PC-3 (cell line): ENCODE data around the gene PIANP. TPM values are rescaled to one million over a fixed set of nuclear protein-coding genes. Genes with fewer than 3 reads are reported as not detected.
"Not testable (repeated sequence)": the region's sequence is repeated elsewhere in the genome, so short reads cannot be mapped to it uniquely, and the experiment has no call there.

Experiments used
- ATAC-seq: fragments of 200-7000 bp; cut with Tn5 transposase; 2 replicates; pipeline ENCODE4 v1.9.1; 2020; ENCODE audit warnings: mild to moderate bottlenecking, moderate library complexity
- BruUV-seq: library from RNA; stranded (reverse); fragments of 400-500 nt; replicated peaks from 2 replicates; lab custom pipeline; 2021; lab: Mats Ljungman, UMichigan
- CTCF ChIA-PET: fragments of 300-600 bp; sonication (Branson Sonifier 250); formaldehyde crosslinking; loops from one replicate; lab custom pipeline; 2022; ENCODE audit warnings: antibody characterized with exemption; lab: Charles Lee
- POLR2A ChIA-PET: fragments of 300-600 bp; sonication (Branson Sonifier 250); formaldehyde crosslinking; loops from one replicate; lab custom pipeline; 2022; ENCODE audit warnings: antibody characterized with exemption; ENCODE audit not compliant: unreplicated experiment; lab: Charles Lee
- DNase-seq: peaks from one replicate; pipeline ENCODE4 v3.0.0-alpha.2; 2015
- H2AFZ ChIP-seq: fragments of 300-600 bp; sonication (generic); 2 replicates; pipeline ENCODE4 v1.6.0; 2016; ENCODE audit warnings: antibody characterized with exemption, low read length
- H3F3A ChIP-seq: fragments of 300-600 bp; sonication (generic); one replicate; pipeline ENCODE4 v1.6.0; 2017; ENCODE audit warnings: antibody characterized with exemption, low read length, control low read depth, mild to moderate bottlenecking; ENCODE audit not compliant: unreplicated experiment
- H3K27ac ChIP-seq: fragments of 300-600 bp; sonication (generic); 2 replicates; pipeline ENCODE4 v1.5.1; 2016; ENCODE audit warnings: mild to moderate bottlenecking, low read length
- H3K27me3 ChIP-seq: fragments of 300-600 bp; sonication (generic); 2 replicates; pipeline ENCODE4 v1.6.1; 2016; ENCODE audit warnings: low read length, mixed read lengths
- H3K36me3 ChIP-seq: fragments of 300-600 bp; sonication (generic); 2 replicates; pipeline ENCODE4 v1.6.1; 2016; ENCODE audit warnings: low read depth, mixed run types, low read length, mixed read lengths
- H3K4me1 ChIP-seq: fragments of 300-600 bp; sonication (generic); 2 replicates; pipeline ENCODE4 v1.5.1; 2016; ENCODE audit warnings: low read length; ENCODE audit not compliant: insufficient read depth
- H3K4me2 ChIP-seq: fragments of 300-600 bp; sonication (generic); 2 replicates; pipeline ENCODE4 v1.6.0; 2016; ENCODE audit warnings: low read length
- H3K4me3 ChIP-seq: fragments of 300-600 bp; sonication (generic); 2 replicates; pipeline ENCODE4 v1.5.1; 2016; ENCODE audit warnings: mild to moderate bottlenecking, low read length, mixed read lengths
- H3K79me2 ChIP-seq: fragments of 300-600 bp; sonication (generic); 2 replicates; pipeline ENCODE4 v1.6.1; 2017; ENCODE audit warnings: low read length, mixed read lengths
- H3K9ac ChIP-seq: fragments of 300-600 bp; sonication (generic); 2 replicates; pipeline ENCODE4 v1.6.0; 2016; ENCODE audit warnings: mild to moderate bottlenecking, low read length
- H3K9me2 ChIP-seq: fragments of 300-600 bp; sonication (generic); replicated peaks from 2 replicates; pipeline ENCODE4 v1.6.1; 2016; ENCODE audit warnings: mixed run types, low read length, mixed read lengths
- H3K9me3 ChIP-seq: fragments of 300-600 bp; sonication (generic); 2 replicates; pipeline ENCODE4 v1.6.1; 2016; ENCODE audit warnings: low read length, mixed read lengths
- H4K20me1 ChIP-seq: fragments of 300-600 bp; sonication (generic); 2 replicates; pipeline ENCODE4 v1.6.1; 2016; ENCODE audit warnings: low read length, mixed read lengths
- CTCF ChIP-seq: fragments of 300-600 bp; sonication (generic); conservative IDR thresholded peaks from 2 replicates; pipeline ENCODE4 v1.5.1; 2017; ENCODE audit warnings: antibody characterized with exemption, low read depth, mild to moderate bottlenecking, low read length
- EZH2 ChIP-seq: fragments of 300-600 bp; sonication (generic); IDR thresholded peaks from one replicate; pipeline ENCODE4 v1.6.1; 2017; ENCODE audit warnings: antibody characterized with exemption, mild to moderate bottlenecking, low read length; ENCODE audit not compliant: unreplicated experiment
- EZH2phosphoT487 ChIP-seq: fragments of 300-600 bp; sonication (generic); IDR thresholded peaks from 2 replicates; pipeline ENCODE4 v1.6.1; 2018; ENCODE audit warnings: mild to moderate bottlenecking, antibody characterized with exemption, low read length, borderline replicate concordance
- intact Hi-C: fragments of 100-400 bp; cut with micrococcal nuclease; formaldehyde crosslinking; loops from 2 replicates; pipeline ENCODE4 v1.9.0; 2023
- total RNA-seq: library from RNA; depleted of rRNA; stranded (reverse); fragments of >200 nt; gene quantifications from 2 replicates; pipeline ENCODE4 v1.2.3, GENCODE V29; 2014

PIANP gene
- total RNA-seq, 1 experiment from 2014 or later: not detected

GRCh38 chr12:6745741-6746525 lies 45.3 kb upstream of the PIANP start:
- intact Hi-C loops: no loop called here
- peaks cover 3% of the 10 kb centered on the region; the same call in 1 of the 2 replicates for H3K79me2 ChIP-seq
- no peaks in the 10 kb centered on the region for H3K4me1 ChIP-seq
- H2AFZ ChIP-seq: no peak overlapping the region
- DNase-seq (no peak), ATAC-seq (peak; percentile 33; the same call in 1 of the 2 replicates)
- no peaks in the 10 kb centered on the region for H3K9me2 ChIP-seq
- no TSS peak for BruUV-seq
- peak overlapping the region; percentile 23; the same call in 1 of the 2 replicates for H3K27ac ChIP-seq
- no peaks in the 10 kb centered on the region for H3K27me3 ChIP-seq
- H3K9ac ChIP-seq: no peak overlapping the region
- no peak overlapping the region for H3K4me2 ChIP-seq
- H3K4me3 ChIP-seq: no peak overlapping the region
- H4K20me1 ChIP-seq: no peaks in the 10 kb centered on the region
- TF ChIP-seq CTCF: no peak
- no peak for TF ChIP-seq EZH2
- TF ChIP-seq EZH2phosphoT487: no peak
- peaks cover 6% of the 10 kb centered on the region; the same call in 1 of the 2 replicates for H3K36me3 ChIP-seq
- H3F3A ChIP-seq: no peaks in the 10 kb centered on the region
- H3K9me3 ChIP-seq: no peaks in the 10 kb centered on the region
- CTCF ChIA-PET: no interaction called here
- POLR2A ChIA-PET: no interaction called here

GRCh38 chr12:6743300-6743699 lies 42.7 kb upstream of the PIANP start:
- DNase-seq, BruUV-seq, H3K9ac ChIP-seq, POLR2A ChIA-PET, ATAC-seq, H3K4me3 ChIP-seq, H3K36me3 ChIP-seq, intact Hi-C loops, H3K9me2 ChIP-seq, H3K27me3 ChIP-seq, H2AFZ ChIP-seq, H3K79me2 ChIP-seq, H3F3A ChIP-seq, H4K20me1 ChIP-seq, H3K4me2 ChIP-seq, H3K9me3 ChIP-seq, H3K4me1 ChIP-seq, H3K27ac ChIP-seq: not testable (repeated sequence)
- CTCF ChIA-PET: interaction anchor here (0.6 to 1.1 kb wide), 2 partner anchors 9 to 23 kb away, joined by 3 to 4 read pairs; partner anchors contain the start of gene PTMS

- Histone ChIP-seq H3K4me2 (no peak overlapping the region), H4K20me1 (no peaks in the 10 kb centered on the region), H3K27me3 (no peaks in the 10 kb centered on the region), H3K9me3 (no peaks in the 10 kb centered on the region), H3F3A (no peaks in the 10 kb centered on the region), H3K27ac (no peak overlapping the region), H3K9me2 (no peaks in the 10 kb centered on the region), H3K4me3 (no peak overlapping the region), H3K36me3 (no peaks in the 10 kb centered on the region; the same call in 1 of the 2 replicates), H2AFZ (no peak overlapping the region), H3K9ac (no peak overlapping the region), H3K79me2 (no peaks in the 10 kb centered on the region), H3K4me1 (no peaks in the 10 kb centered on the region)
- intact Hi-C loops: no loop called here
- no TSS peak for BruUV-seq
- no peak for DNase-seq
- no peak for TF ChIP-seq CTCF
- no peak for TF ChIP-seq EZH2phosphoT487
- TF ChIP-seq EZH2: no peak
- no peak for ATAC-seq
- CTCF ChIA-PET: interaction anchor here (0.6 to 1.1 kb wide), 2 partner anchors 9 to 23 kb away, joined by 3 to 4 read pairs; partner anchors contain the start of gene PTMS
- POLR2A ChIA-PET: no interaction called here
Observed at GRCh38 chr12:6742834-6743233, 42.2 kb upstream of the PIANP start.

- H3F3A ChIP-seq, H3K9me2 ChIP-seq, BruUV-seq, ATAC-seq, H3K4me3 ChIP-seq, H3K4me1 ChIP-seq, POLR2A ChIA-PET, H3K27ac ChIP-seq, H2AFZ ChIP-seq, H3K9me3 ChIP-seq, H3K4me2 ChIP-seq, DNase-seq, intact Hi-C loops, H3K36me3 ChIP-seq, H4K20me1 ChIP-seq, H3K79me2 ChIP-seq, H3K27me3 ChIP-seq, H3K9ac ChIP-seq: not testable (repeated sequence)
- CTCF ChIA-PET: interaction anchor here (1.1 kb wide), 1 partner anchor 10 kb away, joined by 4 read pairs; no protein-coding TSS in a partner anchor
Observed at GRCh38 chr12:6742080-6742479, 41.5 kb upstream of the PIANP start.
